NT2/D1 (cell line): Measurements from ENCODE around the gene FUT1.

Experiments used
- SUZ12 ChIP-seq: IDR thresholded peaks from 2 replicates; pipeline ENCODE4 v1.6.1; 2011; ENCODE audit not compliant: insufficient read length, insufficient read depth; ENCODE audit errors: extremely low read depth
- YY1 ChIP-seq: IDR thresholded peaks from 2 replicates; pipeline ENCODE4 v1.6.1; 2011; ENCODE audit not compliant: insufficient read length, insufficient read depth
- ZNF274 ChIP-seq: IDR thresholded peaks from 2 replicates; pipeline ENCODE4 v1.6.1; 2011; ENCODE audit warnings: mild to moderate bottlenecking, low read depth, low read length

DNA sequence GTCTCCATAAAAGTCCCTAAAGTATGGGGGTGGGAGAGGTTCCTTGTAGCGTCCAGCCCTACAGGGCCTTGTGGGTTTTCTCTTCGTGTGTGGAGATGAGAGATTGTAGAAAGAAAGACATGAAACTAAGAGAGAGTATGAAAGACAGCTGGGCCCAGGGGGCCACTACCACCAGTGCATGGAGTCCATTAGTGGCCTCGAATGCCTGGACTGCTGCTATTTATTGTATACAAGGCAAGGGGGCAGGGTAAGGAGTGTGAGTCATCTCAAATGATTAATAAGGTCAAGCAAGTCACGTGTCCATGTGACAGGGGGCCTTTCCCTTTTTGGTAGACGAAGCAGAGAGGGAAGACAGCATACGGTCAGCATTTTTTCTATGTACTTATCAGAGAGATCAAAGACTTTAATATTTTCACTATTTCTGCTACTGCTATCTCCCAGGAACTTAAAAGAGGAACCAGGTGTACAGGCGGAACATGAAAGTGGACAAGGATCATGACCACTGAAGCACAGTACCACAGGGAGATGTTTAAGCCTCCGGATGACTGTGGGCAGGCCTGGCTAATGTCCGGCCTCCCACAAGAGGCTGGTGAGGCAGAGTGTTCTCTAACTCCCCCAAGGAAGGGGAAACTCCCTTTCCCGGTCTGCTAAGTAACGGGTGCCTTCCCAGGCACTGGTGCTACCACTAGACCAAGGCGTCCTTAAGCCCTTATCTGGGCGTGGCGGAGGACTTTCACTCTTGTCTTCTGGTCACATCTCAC lies 28.4 kb upstream of the FUT1 start:
- TF ChIP-seq SUZ12 (no peak), YY1 (no peak), ZNF274 (no peak)
